GM06990 (cell line): ENCODE measurements around the gene CACNG7.
"Not testable (repeated sequence)": the region's sequence is repeated elsewhere in the genome, so short reads cannot be mapped to it uniquely, and the experiment has no call there.

Experiments used
- DNase-seq: peaks from one replicate; pipeline ENCODE4 v3.0.0-alpha.2; 2011; ENCODE audit not compliant: insufficient read length; ENCODE audit errors: extremely low read depth
- H3K27me3 ChIP-seq: replicated peaks from 2 replicates; pipeline ENCODE4 v1.6.0; 2011; ENCODE audit warnings: low read length; ENCODE audit not compliant: control insufficient read depth, insufficient read depth
- H3K36me3 ChIP-seq: 2 replicates; pipeline ENCODE4 v1.5.1; 2011; ENCODE audit warnings: low read length; ENCODE audit not compliant: control insufficient read depth, insufficient read depth
- H3K4me3 ChIP-seq: replicated peaks from 2 replicates; pipeline ENCODE4 v1.5.1; 2011; ENCODE audit warnings: low read depth, mild to moderate bottlenecking, control low read depth, low read length
- CTCF ChIP-seq: IDR thresholded peaks from 2 replicates; pipeline ENCODE4 v1.5.1; 2011; ENCODE audit warnings: low read length, control low read depth, mild to moderate bottlenecking, inconsistent platforms; ENCODE audit not compliant: insufficient read depth, poor library complexity, severe bottlenecking

Gene CACNG7

DNA sequence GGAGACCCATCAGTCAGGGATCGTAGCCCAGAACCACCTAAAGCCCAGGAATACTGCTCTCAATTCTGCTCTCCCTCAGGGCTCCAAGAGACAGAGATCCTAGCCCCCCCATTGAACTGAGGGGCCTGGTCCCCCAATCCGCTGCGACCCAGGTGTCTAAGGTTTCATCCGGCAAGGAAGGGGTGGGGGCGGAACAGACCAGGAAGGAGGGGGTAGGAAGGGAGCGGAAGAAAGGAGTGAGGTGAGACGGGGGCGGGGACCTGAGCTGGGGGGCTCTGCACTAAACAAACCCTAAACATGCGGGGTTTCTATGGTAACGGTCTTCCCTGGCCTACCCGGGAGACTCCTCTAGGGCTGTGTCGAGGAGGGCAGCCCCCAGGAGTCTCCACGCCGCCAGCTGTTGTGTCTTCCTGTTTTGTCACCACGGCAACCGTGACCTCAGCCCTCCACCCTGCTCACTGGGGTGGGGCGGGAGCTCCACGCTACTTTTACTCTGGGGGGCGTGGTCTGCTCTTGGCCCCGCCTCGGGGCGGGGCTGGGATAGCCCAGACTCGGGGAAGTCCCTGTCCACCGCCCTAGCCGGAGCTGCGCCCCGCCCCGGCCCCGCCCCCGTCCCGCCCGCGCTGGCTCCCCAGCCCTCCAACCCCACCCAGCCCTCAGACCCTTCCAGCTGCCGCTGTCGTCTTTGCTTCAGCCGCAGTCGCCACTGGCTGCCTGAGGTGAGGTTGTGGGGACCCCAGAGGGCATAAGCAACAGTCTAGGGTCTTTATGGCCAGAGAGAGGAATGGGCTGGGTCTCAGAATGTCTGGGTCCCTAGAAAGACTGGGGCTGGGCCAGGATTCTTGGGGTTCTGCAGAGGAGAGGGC lies 41.6 kb upstream of the CACNG7 start, which contains the start of gene MYADM:
Gene MYADM, plus strand, starts transcription at position 659 of the 866 bp plus-strand sequence. CDS start 5,647 bp downstream, outside the sequence.
- TF ChIP-seq CTCF = no peak

GRCh38 chr19:53868091-53868891 lies 40.8 kb upstream of the CACNG7 start:
- H3K27me3 ChIP-seq = no peaks in the 10 kb centered on the region
- H3K4me3 ChIP-seq = peak overlapping the region; percentile 64

More for the DNA sequence above, 41.6 kb upstream of the CACNG7 start, which contains the start of gene MYADM:
- Histone ChIP-seq H3K36me3 (no peaks in the 10 kb centered on the region), H3K4me3 (peak within 1 kb of the TSS; percentile 64), H3K27me3 (no peaks in the 10 kb centered on the region)
- DNase-seq = peak; percentile 99

DNA sequence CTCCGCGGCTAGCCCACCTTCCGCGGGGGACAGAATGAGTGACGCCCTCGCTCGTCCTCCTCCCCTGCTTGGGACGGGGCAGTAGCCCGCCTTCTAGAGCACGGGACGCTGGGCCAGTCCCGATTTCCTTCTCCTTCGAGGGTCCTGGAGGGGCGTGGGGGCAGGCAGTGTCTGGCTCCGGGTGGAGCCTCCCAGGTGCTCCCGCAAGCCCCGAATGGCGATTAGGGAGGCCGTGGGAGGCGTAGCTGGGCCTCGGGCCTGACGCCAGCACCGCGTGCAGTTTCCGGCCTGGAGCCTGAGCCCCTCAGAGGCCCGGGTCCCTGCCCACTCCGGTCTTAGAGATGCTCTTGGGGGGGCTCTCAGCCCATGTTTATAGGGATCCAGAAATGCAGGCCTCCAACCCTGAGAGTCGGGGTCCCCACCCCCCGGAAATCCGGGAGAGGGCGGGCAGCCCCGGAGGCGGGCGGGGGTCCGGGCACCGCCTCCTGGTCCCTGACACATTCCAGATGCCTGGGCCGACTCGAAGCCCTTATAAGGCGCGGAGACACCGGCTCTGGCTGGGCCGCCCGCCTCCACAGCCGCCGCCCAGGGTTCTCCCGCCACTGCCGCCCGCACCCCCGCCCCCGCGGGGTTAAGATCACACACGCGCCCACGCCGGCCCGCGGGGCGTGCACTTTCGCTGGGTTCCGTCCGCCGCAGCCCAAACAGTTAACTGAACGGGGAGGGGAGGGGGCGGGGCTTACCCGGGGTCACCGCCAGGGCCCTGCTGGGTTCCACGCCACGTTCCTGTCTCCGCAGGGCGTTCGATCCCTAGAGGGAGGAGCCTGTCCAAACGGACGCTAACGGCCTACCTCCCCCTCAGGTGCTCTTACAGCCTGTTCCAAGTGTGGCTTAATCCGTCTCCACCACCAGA lies 39.9 kb upstream of the CACNG7 start:
- Histone ChIP-seq H3K27me3 (no peaks in the 10 kb centered on the region), H3K4me3 (peak overlapping the region; percentile 64), H3K36me3 (no peaks in the 10 kb centered on the region; the same call in none of the 2 replicates)
- peak; percentile 94 for DNase-seq
- TF ChIP-seq CTCF = no peak

More at GRCh38 chr19:53868091-53868891, 40.8 kb upstream of the CACNG7 start:
- no peak for TF ChIP-seq CTCF
- H3K36me3 ChIP-seq = no peaks in the 10 kb centered on the region
- DNase-seq = no peak

DNA sequence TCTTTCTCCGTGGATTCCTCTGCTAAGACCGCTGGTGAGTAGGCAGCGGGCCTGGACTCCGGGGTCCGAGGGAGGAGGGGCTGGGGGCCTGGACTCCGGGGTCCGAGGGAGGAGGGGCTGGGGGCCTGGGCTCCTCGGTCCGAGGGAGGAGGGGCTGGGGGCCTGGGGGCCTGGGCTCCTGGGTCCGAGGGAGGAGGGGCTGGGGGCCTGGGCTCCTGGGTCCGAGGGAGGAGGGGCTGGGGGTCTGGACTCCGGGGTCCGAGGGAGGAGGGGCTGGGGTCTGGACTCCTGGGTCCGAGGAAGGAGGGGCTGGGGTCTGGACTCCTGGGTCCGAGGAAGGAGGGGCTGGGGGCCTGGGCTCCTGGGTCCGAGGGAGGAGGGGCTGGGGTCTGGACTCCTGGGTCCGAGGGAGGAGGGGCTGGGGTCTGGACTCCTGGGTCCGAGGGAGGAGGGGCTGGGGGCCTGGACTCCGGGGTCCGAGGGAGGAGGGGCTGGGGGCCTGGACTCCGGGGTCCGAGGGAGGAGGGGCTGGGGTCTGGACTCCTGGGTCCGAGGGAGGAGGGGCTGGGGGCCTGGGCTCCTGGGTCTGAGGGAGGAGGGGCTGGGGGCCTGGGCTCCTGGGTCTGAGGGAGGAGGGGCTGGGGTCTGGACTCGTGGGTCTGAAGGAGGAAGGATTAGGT lies 39.1 kb upstream of the CACNG7 start:
- H3K4me3 ChIP-seq = peak overlapping the region; percentile 64
- not testable (repeated sequence) for DNase-seq, H3K27me3 ChIP-seq, H3K36me3 ChIP-seq

GRCh38 chr19:53870485-53870844 lies 38.6 kb upstream of the CACNG7 start:
- TF ChIP-seq CTCF = no peak
- no peaks in the 10 kb centered on the region; the same call in none of the 2 replicates for H3K36me3 ChIP-seq
- DNase-seq = no peak
- no peaks in the 10 kb centered on the region for H3K27me3 ChIP-seq
- H3K4me3 ChIP-seq = peak overlapping the region; percentile 38
